GM12872 (cell line): ENCODE data around the gene KHK.

Experiments
- TF ChIP-seq, protein P1 (sequence below): IDR thresholded peaks from 3 replicates; pipeline ENCODE4 v1.5.1; 2011; ENCODE audit warnings: low read depth, mild to moderate bottlenecking, low read length, moderate library complexity; ENCODE audit not compliant: insufficient read depth

The KHK gene

GRCh38 chr2:27137322-27137935 is 50.9 kb downstream of the KHK start:
- TF ChIP-seq, protein P1, sequence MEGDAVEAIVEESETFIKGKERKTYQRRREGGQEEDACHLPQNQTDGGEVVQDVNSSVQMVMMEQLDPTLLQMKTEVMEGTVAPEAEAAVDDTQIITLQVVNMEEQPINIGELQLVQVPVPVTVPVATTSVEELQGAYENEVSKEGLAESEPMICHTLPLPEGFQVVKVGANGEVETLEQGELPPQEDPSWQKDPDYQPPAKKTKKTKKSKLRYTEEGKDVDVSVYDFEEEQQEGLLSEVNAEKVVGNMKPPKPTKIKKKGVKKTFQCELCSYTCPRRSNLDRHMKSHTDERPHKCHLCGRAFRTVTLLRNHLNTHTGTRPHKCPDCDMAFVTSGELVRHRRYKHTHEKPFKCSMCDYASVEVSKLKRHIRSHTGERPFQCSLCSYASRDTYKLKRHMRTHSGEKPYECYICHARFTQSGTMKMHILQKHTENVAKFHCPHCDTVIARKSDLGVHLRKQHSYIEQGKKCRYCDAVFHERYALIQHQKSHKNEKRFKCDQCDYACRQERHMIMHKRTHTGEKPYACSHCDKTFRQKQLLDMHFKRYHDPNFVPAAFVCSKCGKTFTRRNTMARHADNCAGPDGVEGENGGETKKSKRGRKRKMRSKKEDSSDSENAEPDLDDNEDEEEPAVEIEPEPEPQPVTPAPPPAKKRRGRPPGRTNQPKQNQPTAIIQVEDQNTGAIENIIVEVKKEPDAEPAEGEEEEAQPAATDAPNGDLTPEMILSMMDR = no peak

GRCh38 chr2:27138111-27138510 is 51.5 kb downstream of the KHK start:
- TF ChIP-seq, protein P1 = no peak

DNA sequence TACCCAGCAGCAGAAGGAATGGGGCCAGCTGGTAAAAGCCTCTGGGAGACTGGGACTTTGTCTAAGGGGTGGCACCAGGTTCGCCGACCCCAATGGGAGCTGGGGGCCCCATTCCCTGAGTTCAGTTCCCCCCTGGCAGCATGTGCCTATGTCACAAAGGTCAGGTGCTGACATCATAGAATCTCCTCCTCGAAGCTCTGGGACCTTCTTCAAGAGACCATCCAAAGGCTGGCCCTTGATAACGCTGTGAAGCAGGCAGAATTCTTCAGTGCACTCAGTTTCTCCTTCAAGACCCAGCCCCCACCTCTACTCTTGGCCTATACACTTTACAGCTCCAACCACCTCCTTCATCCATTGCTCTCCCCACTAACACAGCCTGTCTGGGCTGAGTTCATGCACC is 52.7 kb downstream of the KHK start, which contains the start of gene PRR30:
Gene PRR30 (minus strand): TSS at position 101 of the 400 bp plus-strand sequence. CDS start 1,081 bp downstream, outside the sequence.
- TF ChIP-seq, protein P1 = no peak

DNA sequence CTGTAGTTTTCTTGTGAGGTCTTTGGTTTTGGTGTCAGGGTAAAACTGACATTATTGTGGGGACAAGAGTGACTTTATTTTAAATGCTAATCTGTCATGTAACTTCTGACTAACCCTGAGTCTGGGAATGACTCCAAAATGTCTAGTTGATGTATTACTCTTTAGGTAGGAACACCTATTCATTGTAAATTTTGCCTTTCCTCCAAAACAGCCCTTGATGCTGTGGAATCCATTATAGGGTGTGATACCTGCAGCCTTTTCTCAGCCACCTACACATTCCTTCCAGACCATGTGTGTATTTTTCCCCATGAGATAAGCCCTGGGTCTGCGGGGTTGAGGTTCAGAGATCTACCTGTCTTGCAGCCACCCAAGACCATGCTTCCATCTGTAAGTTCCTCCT is 56.7 kb downstream of the KHK start:
- TF ChIP-seq, protein P1 = no peak

GRCh38 chr2:27145682-27146081 is 59.1 kb downstream of the KHK start:
- TF ChIP-seq, protein P1 = no peak

DNA sequence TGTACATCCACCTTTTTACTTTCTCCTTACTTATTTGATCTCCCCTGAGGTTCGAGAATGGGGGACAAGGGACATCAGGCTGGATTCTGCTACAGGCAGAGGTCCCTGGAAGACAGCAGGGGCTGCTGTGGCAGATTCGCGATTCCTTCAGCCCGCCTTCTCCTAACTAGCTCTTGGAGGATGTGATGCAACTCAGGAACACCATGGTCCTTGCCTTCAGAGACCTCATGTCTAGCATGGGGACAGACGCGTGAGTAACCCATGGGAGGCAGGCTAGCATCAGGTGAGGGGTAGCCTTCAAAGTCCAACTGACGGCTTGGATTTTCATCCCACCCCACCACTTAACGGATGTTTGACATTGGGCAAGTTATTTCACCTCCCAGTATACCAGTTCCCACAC is 61.4 kb downstream of the KHK start:
- TF ChIP-seq, protein P1 = no peak

GRCh38 chr2:27148801-27149439 is 62.3 kb downstream of the KHK start, which contains the start of gene TCF23:
Gene TCF23, plus strand, starts transcription at chr2:27149004. Its CDS starts 130 bp downstream, at chr2:27149134.
- TF ChIP-seq, protein P1 = no peak
